ENCODE measurements around the gene LMO1.

Gene LMO1

DNA sequence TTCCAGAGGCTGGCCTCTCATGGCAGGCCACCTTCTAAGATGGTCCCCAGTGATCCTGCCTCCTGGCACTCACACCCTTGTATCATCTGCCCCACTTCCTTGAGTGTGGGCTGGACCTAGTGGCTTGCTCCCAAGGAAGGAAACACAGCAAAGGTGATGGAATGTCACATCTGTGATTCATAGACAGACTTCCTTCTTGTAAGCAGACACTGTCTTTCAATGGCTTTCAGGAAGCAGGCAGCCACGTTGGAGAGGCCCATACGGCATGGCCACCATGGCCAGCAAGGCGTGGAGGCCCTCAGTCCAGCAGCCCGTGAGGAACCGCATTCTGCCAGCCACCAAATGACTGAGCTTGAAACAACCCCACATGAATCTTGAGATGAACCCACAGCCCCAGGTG is 11.3 kb downstream of the LMO1 start:
- Histone ChIP-seq H3K4me2 (ENCODE audit: low read depth, low read length, poor library complexity, severe bottlenecking) (no peak overlapping the region), H3K4me3 (ENCODE audit: low read length, poor library complexity, severe bottlenecking) (no peak overlapping the region), H3K36me3 (ENCODE audit: insufficient read depth, low read length) (no peaks in the 10 kb centered on the region), H3K9ac (ENCODE audit: low read depth, low read length, poor library complexity, severe bottlenecking) (no peak overlapping the region), H2AFZ (ENCODE audit: low read length) (no peak overlapping the region), H4K20me1 (ENCODE audit: insufficient read depth, low read length, poor library complexity, severe bottlenecking) (no peaks in the 10 kb centered on the region), H3K9me2 (replicated peaks; ENCODE audit: low read depth, low read length) (no peaks in the 10 kb centered on the region), H3K9me3 (ENCODE audit: insufficient read depth, low read depth, low read length) (no peaks in the 10 kb centered on the region), H3F3A (ENCODE audit: low read depth) (no peaks in the 10 kb centered on the region), H3K79me2 (ENCODE audit: insufficient read depth, low read length) (no peaks in the 10 kb centered on the region), H3K4me1 (ENCODE audit: insufficient read depth, low read length, poor library complexity, severe bottlenecking) (no peaks in the 10 kb centered on the region), H3K27me3 (ENCODE audit: insufficient read depth, low read length, poor library complexity, severe bottlenecking) (no peaks in the 10 kb centered on the region)
- no peak for TF ChIP-seq EZH2phosphoT487 (IDR thresholded peaks at IDR 0.05; ENCODE audit: borderline replicate concordance)
- no peak for TF ChIP-seq CTCF (conservative IDR thresholded peaks at IDR 0.05; ENCODE audit: low read length)

DNA sequence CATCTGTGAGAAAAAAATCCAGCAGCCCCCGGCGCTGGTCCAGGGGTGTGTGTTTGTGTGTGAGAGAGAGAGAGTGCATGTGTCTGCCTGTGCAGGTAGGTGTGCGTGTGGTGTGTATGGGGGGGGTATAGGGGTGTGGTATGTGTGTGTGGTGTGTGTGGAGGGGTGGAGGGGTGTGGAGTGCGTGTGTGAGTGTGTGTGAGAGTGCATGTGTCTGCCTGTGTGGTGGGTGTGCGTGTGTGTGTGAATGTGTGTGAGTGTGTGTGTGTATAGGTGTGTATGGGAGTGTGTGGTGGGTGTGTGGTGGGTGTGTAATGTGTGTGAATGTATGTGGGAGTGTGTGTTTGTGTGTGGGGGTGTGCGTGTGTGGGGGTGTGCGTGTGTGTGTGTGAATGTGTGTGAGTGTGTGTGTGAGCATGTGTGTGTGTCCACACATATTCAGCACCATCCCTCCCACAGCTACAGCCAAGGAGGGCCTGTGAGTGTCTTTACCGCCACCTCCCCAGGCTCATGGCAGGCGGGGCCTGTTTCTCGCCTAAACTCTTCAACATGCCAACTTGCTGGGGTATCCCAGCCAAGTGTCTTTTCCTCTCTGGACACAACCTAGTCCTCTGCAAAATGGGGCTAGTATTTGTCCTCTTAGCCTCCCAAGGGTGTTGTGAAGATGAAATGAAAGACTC is 11.9 kb downstream of the LMO1 start:
- H3K4me3 ChIP-seq (ENCODE audit: low read length, poor library complexity, severe bottlenecking) = no peak overlapping the region
- H3K9me3 ChIP-seq (ENCODE audit: insufficient read depth, low read depth, low read length) = no peaks in the 10 kb centered on the region
- H4K20me1 ChIP-seq (ENCODE audit: insufficient read depth, low read length, poor library complexity, severe bottlenecking) = no peaks in the 10 kb centered on the region
- H3K79me2 ChIP-seq (ENCODE audit: insufficient read depth, low read length) = no peaks in the 10 kb centered on the region
- H3K4me1 ChIP-seq (ENCODE audit: insufficient read depth, low read length, poor library complexity, severe bottlenecking) = no peaks in the 10 kb centered on the region
- TF ChIP-seq EZH2phosphoT487 (IDR thresholded peaks at IDR 0.05; ENCODE audit: borderline replicate concordance) = no peak
- TF ChIP-seq CTCF (conservative IDR thresholded peaks at IDR 0.05; ENCODE audit: low read length) = no peak
- H3K9ac ChIP-seq (ENCODE audit: low read depth, low read length, poor library complexity, severe bottlenecking) = no peak overlapping the region
- no peak overlapping the region for H2AFZ ChIP-seq (ENCODE audit: low read length)
- H3K36me3 ChIP-seq (ENCODE audit: insufficient read depth, low read length) = no peaks in the 10 kb centered on the region
- H3K4me2 ChIP-seq (ENCODE audit: low read depth, low read length, poor library complexity, severe bottlenecking) = no peak overlapping the region
- no peaks in the 10 kb centered on the region for H3K9me2 ChIP-seq (replicated peaks; ENCODE audit: low read depth, low read length)
- H3F3A ChIP-seq (ENCODE audit: low read depth) = no peaks in the 10 kb centered on the region
- H3K27me3 ChIP-seq (ENCODE audit: insufficient read depth, low read length, poor library complexity, severe bottlenecking) = no peaks in the 10 kb centered on the region

GRCh38 chr11:8250981-8251615 is 12.6 kb downstream of the LMO1 start:
- Histone ChIP-seq H2AFZ (ENCODE audit: low read length) (no peak overlapping the region), H3K9me2 (replicated peaks; ENCODE audit: low read depth, low read length) (no peaks in the 10 kb centered on the region), H3K4me2 (ENCODE audit: low read depth, low read length, poor library complexity, severe bottlenecking) (no peak overlapping the region), H3K79me2 (ENCODE audit: insufficient read depth, low read length) (no peaks in the 10 kb centered on the region), H3K9ac (ENCODE audit: low read depth, low read length, poor library complexity, severe bottlenecking) (no peak overlapping the region), H4K20me1 (ENCODE audit: insufficient read depth, low read length, poor library complexity, severe bottlenecking) (no peaks in the 10 kb centered on the region), H3F3A (ENCODE audit: low read depth) (no peaks in the 10 kb centered on the region), H3K9me3 (ENCODE audit: insufficient read depth, low read depth, low read length) (no peaks in the 10 kb centered on the region), H3K27me3 (ENCODE audit: insufficient read depth, low read length, poor library complexity, severe bottlenecking) (no peaks in the 10 kb centered on the region), H3K4me3 (ENCODE audit: low read length, poor library complexity, severe bottlenecking) (no peak overlapping the region), H3K36me3 (ENCODE audit: insufficient read depth, low read length) (no peaks in the 10 kb centered on the region), H3K4me1 (ENCODE audit: insufficient read depth, low read length, poor library complexity, severe bottlenecking) (no peaks in the 10 kb centered on the region)
- no peak for TF ChIP-seq CTCF (conservative IDR thresholded peaks at IDR 0.05; ENCODE audit: low read length)
- TF ChIP-seq EZH2phosphoT487 (IDR thresholded peaks at IDR 0.05; ENCODE audit: borderline replicate concordance) = no peak

Data from Loucy (cell line).